Activated T-cell treated with anti-CD3 and anti-CD28 coated beads, Interleukin-2, amount 50 U/mL, for 72 hours (primary cell): Measurements from ENCODE around the gene LCORL. TPM values are rescaled to one million over a fixed set of nuclear protein-coding genes. Genes with fewer than 3 reads are reported as not detected.
"Not testable (repeated sequence)": the region's sequence is repeated elsewhere in the genome, so short reads cannot be mapped to it uniquely, and the experiment has no call there.

Source experiments
- ATAC-seq, 2 donors: fragments of 150-1000 bp; cut with Tn5 transposase; replicated peaks in 1 of 2; 2 replicates each; pipeline ENCODE4 v1.10.0; 2021; ENCODE audit warnings: moderate library complexity in 2 of 2, mild to moderate bottlenecking in 1 of 2
- DNase-seq, 2 donors: peaks; one replicate each; pipeline ENCODE4 v3.0.0; 2021 to 2022; ENCODE audit warnings: mixed read lengths in 1 of 2
- H3K27ac Mint-ChIP-seq: one replicate; pipeline ENCODE4 v1.8.0; 2022; ENCODE audit warnings: mild to moderate bottlenecking, moderate library complexity, mixed read lengths
- H3K27me3 Mint-ChIP-seq: one replicate; pipeline ENCODE4 v1.8.0; 2022; ENCODE audit warnings: low read depth, mixed read lengths
- H3K36me3 Mint-ChIP-seq, 2 donors: one replicate each; pipeline ENCODE4 v1.8.0; 2022; ENCODE audit warnings: mixed read lengths in 2 of 2, mild to moderate bottlenecking in 1 of 2; ENCODE audit not compliant: insufficient read depth in 2 of 2
- H3K4me1 Mint-ChIP-seq: one replicate; pipeline ENCODE4 v1.8.0; 2022; ENCODE audit warnings: low read depth, mixed read lengths
- H3K4me3 Mint-ChIP-seq, 2 donors: one replicate each; pipeline ENCODE4 v1.8.0; 2022; ENCODE audit warnings: mild to moderate bottlenecking in 2 of 2, mixed read lengths in 2 of 2, moderate library complexity in 2 of 2
- H3K9me3 Mint-ChIP-seq, 2 donors: one replicate each; pipeline ENCODE4 v1.8.0; 2022; ENCODE audit warnings: mixed read lengths in 2 of 2
- total RNA-seq, 2 donors: library from RNA; stranded (reverse); gene quantifications; one replicate each; pipeline ENCODE4 v1.2.3, GENCODE V29; 2022

The LCORL gene
- total RNA-seq, 2 donors from 2014 or later = 8.4 to 9.1 TPM

- no peaks in the 10 kb centered on the region for H3K4me1 Mint-ChIP-seq
Measured at GRCh38 chr4:17898553-17899055, 123.0 kb downstream of the LCORL start.

GRCh38 chr4:17895481-17895880 lies 126.1 kb downstream of the LCORL start:
- Mint-ChIP-seq H3K27ac (peak overlapping the region; percentile 24), H3K27me3 (no peaks in the 10 kb centered on the region), H3K9me3 (no peaks in the 10 kb centered on the region), H3K4me1 (no peaks in the 10 kb centered on the region), H3K4me3 (no peak overlapping the region), H3K36me3 (no peaks in the 10 kb centered on the region)
- DNase-seq (no peak), ATAC-seq (no peak)

More at GRCh38 chr4:17898553-17899055, 123.0 kb downstream of the LCORL start:
- Mint-ChIP-seq H3K9me3 (no peaks in the 10 kb centered on the region), H3K4me3 (no peak overlapping the region), H3K36me3 (no peaks in the 10 kb centered on the region), H3K27me3 (no peaks in the 10 kb centered on the region), H3K27ac (no peak overlapping the region)
- ATAC-seq (no peak), DNase-seq (no peak)

GRCh38 chr4:17894421-17894820 lies 127.1 kb downstream of the LCORL start:
- no peak overlapping the region for H3K27ac Mint-ChIP-seq
- DNase-seq = no peak
- no peaks in the 10 kb centered on the region for H3K4me1 Mint-ChIP-seq
- H3K36me3 Mint-ChIP-seq = no peaks in the 10 kb centered on the region
- ATAC-seq = no peak
- H3K9me3 Mint-ChIP-seq = no peaks in the 10 kb centered on the region
- no peak overlapping the region for H3K4me3 Mint-ChIP-seq
- H3K27me3 Mint-ChIP-seq = no peaks in the 10 kb centered on the region

- Mint-ChIP-seq H3K4me1 (no peaks in the 10 kb centered on the region), H3K4me3 (no peak overlapping the region), H3K27ac (no peak overlapping the region), H3K9me3 (no peaks in the 10 kb centered on the region), H3K36me3 (peaks cover under 1 to 1% of the 10 kb centered on the region in 2 donors), H3K27me3 (no peaks in the 10 kb centered on the region)
- no peak for DNase-seq
- no peak for ATAC-seq
Measured at GRCh38 chr4:17889692-17890091, 131.9 kb downstream of the LCORL start.

GRCh38 chr4:17884511-17884910 lies 137.0 kb downstream of the LCORL start:
- Mint-ChIP-seq H3K4me3 (no peak overlapping the region), H3K4me1 (no peaks in the 10 kb centered on the region), H3K27ac (no peak overlapping the region), H3K9me3 (no peaks in the 10 kb centered on the region), H3K36me3 (peaks cover 1 to 3% of the 10 kb centered on the region in 2 donors), H3K27me3 (no peaks in the 10 kb centered on the region)
- ATAC-seq (no peak), DNase-seq (no peak)

GRCh38 chr4:17884063-17884462 lies 137.5 kb downstream of the LCORL start:
- no peak overlapping the region for H3K4me3 Mint-ChIP-seq
- ATAC-seq (no peak), DNase-seq (no peak)
- no peaks in the 10 kb centered on the region for H3K4me1 Mint-ChIP-seq
- no peaks in the 10 kb centered on the region for H3K9me3 Mint-ChIP-seq
- H3K36me3 Mint-ChIP-seq = peaks cover 1 to 3% of the 10 kb centered on the region in 2 donors
- H3K27me3 Mint-ChIP-seq = no peaks in the 10 kb centered on the region
- no peak overlapping the region for H3K27ac Mint-ChIP-seq

- peaks cover 5% of the 10 kb centered on the region for H3K4me1 Mint-ChIP-seq
- peaks cover 3% of the 10 kb centered on the region in 2 donors for H3K36me3 Mint-ChIP-seq
- no peak overlapping the region for H3K27ac Mint-ChIP-seq
- ATAC-seq (no peak), DNase-seq (no peak)
- H3K27me3 Mint-ChIP-seq = no peaks in the 10 kb centered on the region
- H3K9me3 Mint-ChIP-seq = peaks cover 0 to 3% of the 10 kb centered on the region in 2 donors
- no peak overlapping the region for H3K4me3 Mint-ChIP-seq
Measured at GRCh38 chr4:17877661-17878060, 143.9 kb downstream of the LCORL start.

GRCh38 chr4:17876943-17877342 lies 144.6 kb downstream of the LCORL start:
- peaks cover 3% of the 10 kb centered on the region in 2 donors for H3K36me3 Mint-ChIP-seq
- H3K27ac Mint-ChIP-seq = no peak overlapping the region
- peaks cover 5% of the 10 kb centered on the region for H3K4me1 Mint-ChIP-seq
- H3K9me3 Mint-ChIP-seq = peaks cover 0 to 3% of the 10 kb centered on the region in 2 donors
- ATAC-seq = no peak
- no peaks in the 10 kb centered on the region for H3K27me3 Mint-ChIP-seq
- H3K4me3 Mint-ChIP-seq = no peak overlapping the region
- no peak for DNase-seq

- no peaks in the 10 kb centered on the region for H3K27me3 Mint-ChIP-seq
- ATAC-seq = no peak
- H3K27ac Mint-ChIP-seq = no peak overlapping the region
- DNase-seq = no peak
- peaks cover 3% of the 10 kb centered on the region in 2 donors for H3K36me3 Mint-ChIP-seq
- H3K9me3 Mint-ChIP-seq = peaks cover 0 to 3% of the 10 kb centered on the region in 2 donors
- H3K4me3 Mint-ChIP-seq = no peak overlapping the region
- peaks cover 5% of the 10 kb centered on the region for H3K4me1 Mint-ChIP-seq
Measured at GRCh38 chr4:17875402-17876070, 146.0 kb downstream of the LCORL start.

GRCh38 chr4:17869327-17869726 lies 152.2 kb downstream of the LCORL start:
- no peaks in the 10 kb centered on the region for H3K27me3 Mint-ChIP-seq
- ATAC-seq = no peak
- H3K27ac Mint-ChIP-seq = no peak overlapping the region
- no peak for DNase-seq
- H3K4me3 Mint-ChIP-seq = no peak overlapping the region
- H3K9me3 Mint-ChIP-seq = no peaks in the 10 kb centered on the region
- H3K4me1 Mint-ChIP-seq = no peaks in the 10 kb centered on the region
- H3K36me3 Mint-ChIP-seq = no peaks in the 10 kb centered on the region

- H3K27me3 Mint-ChIP-seq = no peaks in the 10 kb centered on the region
- DNase-seq = no peak
- H3K4me1 Mint-ChIP-seq = no peaks in the 10 kb centered on the region
- peaks cover 1 to 11% of the 10 kb centered on the region in 2 donors for H3K36me3 Mint-ChIP-seq
- ATAC-seq = no peak
- no peak overlapping the region for H3K4me3 Mint-ChIP-seq
- peaks cover 1 to 5% of the 10 kb centered on the region in 2 donors for H3K9me3 Mint-ChIP-seq
- no peak overlapping the region for H3K27ac Mint-ChIP-seq
Measured at GRCh38 chr4:17867276-17867675, 154.3 kb downstream of the LCORL start.

- peaks cover 6 to 16% of the 10 kb centered on the region in 2 donors for H3K36me3 Mint-ChIP-seq
- H3K4me3 Mint-ChIP-seq = no peak overlapping the region
- peaks cover 6 to 9% of the 10 kb centered on the region in 2 donors for H3K9me3 Mint-ChIP-seq
- ATAC-seq (no peak), DNase-seq (no peak)
- H3K4me1 Mint-ChIP-seq = no peaks in the 10 kb centered on the region
- H3K27ac Mint-ChIP-seq = no peak overlapping the region
- no peaks in the 10 kb centered on the region for H3K27me3 Mint-ChIP-seq
Measured at GRCh38 chr4:17866810-17867209, 154.7 kb downstream of the LCORL start.

GRCh38 chr4:17865866-17866363 lies 155.6 kb downstream of the LCORL start:
- H3K36me3 Mint-ChIP-seq = peaks cover 9 to 20% of the 10 kb centered on the region in 2 donors
- no peak overlapping the region for H3K27ac Mint-ChIP-seq
- peaks cover 10 to 14% of the 10 kb centered on the region in 2 donors for H3K9me3 Mint-ChIP-seq
- no peaks in the 10 kb centered on the region for H3K27me3 Mint-ChIP-seq
- no peak overlapping the region for H3K4me3 Mint-ChIP-seq
- DNase-seq (no peak), ATAC-seq (no peak)
- no peaks in the 10 kb centered on the region for H3K4me1 Mint-ChIP-seq

- peaks cover 14% of the 10 kb centered on the region in 2 donors for H3K9me3 Mint-ChIP-seq
- not testable (repeated sequence) for DNase-seq, H3K27me3 Mint-ChIP-seq, H3K4me3 Mint-ChIP-seq, ATAC-seq, H3K27ac Mint-ChIP-seq, H3K4me1 Mint-ChIP-seq
- H3K36me3 Mint-ChIP-seq = peaks cover 9 to 24% of the 10 kb centered on the region in 2 donors
Measured at GRCh38 chr4:17861906-17862305, 159.6 kb downstream of the LCORL start.
